ENCODE results near the gene AMTN. TPM values are rescaled to one million over a fixed set of nuclear protein-coding genes. Genes with fewer than 3 reads are reported as not detected.

The AMTN gene
- total and polyA plus RNA-seq, 4 donors = not detected

DNA sequence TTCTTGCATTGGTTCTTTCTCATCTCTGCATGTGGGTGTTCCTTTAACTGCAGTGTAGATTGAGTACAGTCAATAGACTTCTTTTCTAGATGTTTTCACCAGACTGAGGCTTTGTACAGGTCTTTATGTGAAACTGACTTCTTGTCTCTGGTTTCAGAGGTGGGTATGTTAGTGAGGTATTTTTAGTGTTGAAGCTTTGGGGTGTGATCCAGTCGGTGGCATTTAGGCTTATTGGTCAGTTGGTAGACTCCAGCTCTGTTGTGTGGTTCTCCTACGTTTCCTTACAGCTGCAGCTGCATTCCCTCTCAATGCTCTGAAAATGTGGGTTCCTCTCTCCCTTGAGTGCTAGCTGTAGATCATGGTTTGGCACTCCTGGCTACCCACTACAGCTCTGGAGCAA lies 52.4 kb downstream of the AMTN start:
- peaks cover 0 to 11% (median 2%) of the 10 kb centered on the region in 4 donors for H3K9me3 ChIP-seq (ENCODE audit: control insufficient read depth in 4 of 4, low read length in 3 of 4)
- TF ChIP-seq, protein P1, sequence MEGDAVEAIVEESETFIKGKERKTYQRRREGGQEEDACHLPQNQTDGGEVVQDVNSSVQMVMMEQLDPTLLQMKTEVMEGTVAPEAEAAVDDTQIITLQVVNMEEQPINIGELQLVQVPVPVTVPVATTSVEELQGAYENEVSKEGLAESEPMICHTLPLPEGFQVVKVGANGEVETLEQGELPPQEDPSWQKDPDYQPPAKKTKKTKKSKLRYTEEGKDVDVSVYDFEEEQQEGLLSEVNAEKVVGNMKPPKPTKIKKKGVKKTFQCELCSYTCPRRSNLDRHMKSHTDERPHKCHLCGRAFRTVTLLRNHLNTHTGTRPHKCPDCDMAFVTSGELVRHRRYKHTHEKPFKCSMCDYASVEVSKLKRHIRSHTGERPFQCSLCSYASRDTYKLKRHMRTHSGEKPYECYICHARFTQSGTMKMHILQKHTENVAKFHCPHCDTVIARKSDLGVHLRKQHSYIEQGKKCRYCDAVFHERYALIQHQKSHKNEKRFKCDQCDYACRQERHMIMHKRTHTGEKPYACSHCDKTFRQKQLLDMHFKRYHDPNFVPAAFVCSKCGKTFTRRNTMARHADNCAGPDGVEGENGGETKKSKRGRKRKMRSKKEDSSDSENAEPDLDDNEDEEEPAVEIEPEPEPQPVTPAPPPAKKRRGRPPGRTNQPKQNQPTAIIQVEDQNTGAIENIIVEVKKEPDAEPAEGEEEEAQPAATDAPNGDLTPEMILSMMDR (IDR thresholded peaks at IDR 0.05; ENCODE audit: low read depth, low read length, missing input control) = no peak
- TF ChIP-seq FOXA1 (IDR thresholded peaks at IDR 0.05) = no peak
- TF ChIP-seq NR2F2 (IDR thresholded peaks at IDR 0.05) = no peak
- no peak for TF ChIP-seq RAD21 (IDR thresholded peaks at IDR 0.05)
- no peak for TF ChIP-seq FOXA2 (IDR thresholded peaks at IDR 0.05)
- TF ChIP-seq RXRA (IDR thresholded peaks at IDR 0.05) = no peak
- no peak for TF ChIP-seq GABPA (IDR thresholded peaks at IDR 0.05 in 1 of 2, conservative IDR thresholded peaks at IDR 0.05 in 1 of 2)
- TF ChIP-seq, protein P2, sequence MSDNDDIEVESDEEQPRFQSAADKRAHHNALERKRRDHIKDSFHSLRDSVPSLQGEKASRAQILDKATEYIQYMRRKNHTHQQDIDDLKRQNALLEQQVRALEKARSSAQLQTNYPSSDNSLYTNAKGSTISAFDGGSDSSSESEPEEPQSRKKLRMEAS (IDR thresholded peaks at IDR 0.05) = no peak
- TF ChIP-seq, protein P3, sequence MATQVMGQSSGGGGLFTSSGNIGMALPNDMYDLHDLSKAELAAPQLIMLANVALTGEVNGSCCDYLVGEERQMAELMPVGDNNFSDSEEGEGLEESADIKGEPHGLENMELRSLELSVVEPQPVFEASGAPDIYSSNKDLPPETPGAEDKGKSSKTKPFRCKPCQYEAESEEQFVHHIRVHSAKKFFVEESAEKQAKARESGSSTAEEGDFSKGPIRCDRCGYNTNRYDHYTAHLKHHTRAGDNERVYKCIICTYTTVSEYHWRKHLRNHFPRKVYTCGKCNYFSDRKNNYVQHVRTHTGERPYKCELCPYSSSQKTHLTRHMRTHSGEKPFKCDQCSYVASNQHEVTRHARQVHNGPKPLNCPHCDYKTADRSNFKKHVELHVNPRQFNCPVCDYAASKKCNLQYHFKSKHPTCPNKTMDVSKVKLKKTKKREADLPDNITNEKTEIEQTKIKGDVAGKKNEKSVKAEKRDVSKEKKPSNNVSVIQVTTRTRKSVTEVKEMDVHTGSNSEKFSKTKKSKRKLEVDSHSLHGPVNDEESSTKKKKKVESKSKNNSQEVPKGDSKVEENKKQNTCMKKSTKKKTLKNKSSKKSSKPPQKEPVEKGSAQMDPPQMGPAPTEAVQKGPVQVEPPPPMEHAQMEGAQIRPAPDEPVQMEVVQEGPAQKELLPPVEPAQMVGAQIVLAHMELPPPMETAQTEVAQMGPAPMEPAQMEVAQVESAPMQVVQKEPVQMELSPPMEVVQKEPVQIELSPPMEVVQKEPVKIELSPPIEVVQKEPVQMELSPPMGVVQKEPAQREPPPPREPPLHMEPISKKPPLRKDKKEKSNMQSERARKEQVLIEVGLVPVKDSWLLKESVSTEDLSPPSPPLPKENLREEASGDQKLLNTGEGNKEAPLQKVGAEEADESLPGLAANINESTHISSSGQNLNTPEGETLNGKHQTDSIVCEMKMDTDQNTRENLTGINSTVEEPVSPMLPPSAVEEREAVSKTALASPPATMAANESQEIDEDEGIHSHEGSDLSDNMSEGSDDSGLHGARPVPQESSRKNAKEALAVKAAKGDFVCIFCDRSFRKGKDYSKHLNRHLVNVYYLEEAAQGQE (IDR thresholded peaks at IDR 0.05) = no peak
- no peak for TF ChIP-seq YY1 (IDR thresholded peaks at IDR 0.05)
- no peak for TF ChIP-seq HNF4G (IDR thresholded peaks at IDR 0.05)
- no peaks in the 10 kb centered on the region for H3K36me3 ChIP-seq (ENCODE audit: control insufficient read depth in 4 of 4, insufficient read depth in 3 of 4, low read depth in 1 of 4, low read length in 3 of 4)
- H3K4me1 ChIP-seq (ENCODE audit: control insufficient read depth in 4 of 4, insufficient read depth in 4 of 4, low read length in 3 of 4) = no peaks in the 10 kb centered on the region
- no peak overlapping the region for H3K27ac ChIP-seq (ENCODE audit: low read depth in 1 of 2, low read length in 2 of 2)
- H3K27me3 ChIP-seq (ENCODE audit: control insufficient read depth in 4 of 4, insufficient read depth in 4 of 4, low read length in 3 of 4) = no peaks in the 10 kb centered on the region
- H3K4me3 ChIP-seq (ENCODE audit: low read depth in 1 of 3, low read length in 3 of 3) = no peak overlapping the region
- H3K9ac ChIP-seq (ENCODE audit: low read depth in 1 of 2, low read length in 2 of 2) = no peak overlapping the region
- no peak for DNase-seq (ENCODE audit: low spot score)
- WGBS = 85% methylated on average over 2 of the region's 2 CpGs

DNA sequence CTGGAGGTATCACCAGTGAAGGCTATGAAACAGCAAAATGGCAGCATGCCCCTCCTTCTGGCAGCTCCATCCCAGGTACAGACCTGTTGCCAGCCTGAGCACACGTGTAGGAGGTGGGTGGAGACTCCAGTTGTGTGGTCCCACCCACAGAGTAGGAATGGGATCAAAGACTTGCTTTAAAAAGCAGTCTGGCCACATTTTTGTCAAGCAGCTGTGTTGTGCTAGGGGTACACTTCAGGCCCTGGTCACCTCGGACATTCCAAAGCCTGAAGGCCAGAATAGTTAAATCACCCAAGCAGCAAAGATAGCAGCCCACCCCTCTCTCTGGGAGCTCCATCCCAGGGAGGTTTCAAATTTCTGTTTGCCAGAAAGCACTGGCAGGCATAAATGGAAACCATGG lies 53.4 kb downstream of the AMTN start:
- H3K4me1 ChIP-seq (ENCODE audit: control insufficient read depth in 4 of 4, insufficient read depth in 4 of 4, low read length in 3 of 4) = no peaks in the 10 kb centered on the region
- H3K27me3 ChIP-seq (ENCODE audit: control insufficient read depth in 4 of 4, insufficient read depth in 4 of 4, low read length in 3 of 4) = no peaks in the 10 kb centered on the region
- no peak for DNase-seq (ENCODE audit: low spot score)
- H3K36me3 ChIP-seq (ENCODE audit: control insufficient read depth in 4 of 4, insufficient read depth in 3 of 4, low read depth in 1 of 4, low read length in 3 of 4) = no peaks in the 10 kb centered on the region
- no peak overlapping the region for H3K27ac ChIP-seq (ENCODE audit: low read depth in 1 of 2, low read length in 2 of 2)
- H3K9me3 ChIP-seq (ENCODE audit: control insufficient read depth in 4 of 4, low read length in 3 of 4) = peaks cover 0 to 13% (median 2%) of the 10 kb centered on the region in 4 donors
- no peak overlapping the region for H3K9ac ChIP-seq (ENCODE audit: low read depth in 1 of 2, low read length in 2 of 2)
- no peak overlapping the region for H3K4me3 ChIP-seq (ENCODE audit: low read depth in 1 of 3, low read length in 3 of 3)
- 39% methylated on average over 2 of the region's 2 CpGs for WGBS
- TF ChIP-seq YY1 (IDR thresholded peaks at IDR 0.05) (no peak), HNF4A (conservative IDR thresholded peaks at IDR 0.05) (no peak), GABPA (IDR thresholded peaks at IDR 0.05 in 1 of 2, conservative IDR thresholded peaks at IDR 0.05 in 1 of 2) (no peak), NR2F2 (IDR thresholded peaks at IDR 0.05) (no peak), HNF4G (IDR thresholded peaks at IDR 0.05) (no peak), RXRA (IDR thresholded peaks at IDR 0.05) (no peak), EGR1 (IDR thresholded peaks at IDR 0.05; ENCODE audit: low read depth in 2 of 2) (no peak), JUND (IDR thresholded peaks at IDR 0.05) (no peak), SP1 (IDR thresholded peaks at IDR 0.05) (no peak), FOXA1 (IDR thresholded peaks at IDR 0.05) (no peak), TAF1 (conservative IDR thresholded peaks at IDR 0.05) (no peak), FOXA2 (IDR thresholded peaks at IDR 0.05) (no peak)
- TF ChIP-seq, protein P4, sequence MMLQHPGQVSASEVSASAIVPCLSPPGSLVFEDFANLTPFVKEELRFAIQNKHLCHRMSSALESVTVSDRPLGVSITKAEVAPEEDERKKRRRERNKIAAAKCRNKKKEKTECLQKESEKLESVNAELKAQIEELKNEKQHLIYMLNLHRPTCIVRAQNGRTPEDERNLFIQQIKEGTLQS (IDR thresholded peaks at IDR 0.05) = no peak
- TF ChIP-seq, protein P2 (IDR thresholded peaks at IDR 0.05) = no peak
- TF ChIP-seq, protein P3 (IDR thresholded peaks at IDR 0.05) = no peak
- TF ChIP-seq, protein P5, sequence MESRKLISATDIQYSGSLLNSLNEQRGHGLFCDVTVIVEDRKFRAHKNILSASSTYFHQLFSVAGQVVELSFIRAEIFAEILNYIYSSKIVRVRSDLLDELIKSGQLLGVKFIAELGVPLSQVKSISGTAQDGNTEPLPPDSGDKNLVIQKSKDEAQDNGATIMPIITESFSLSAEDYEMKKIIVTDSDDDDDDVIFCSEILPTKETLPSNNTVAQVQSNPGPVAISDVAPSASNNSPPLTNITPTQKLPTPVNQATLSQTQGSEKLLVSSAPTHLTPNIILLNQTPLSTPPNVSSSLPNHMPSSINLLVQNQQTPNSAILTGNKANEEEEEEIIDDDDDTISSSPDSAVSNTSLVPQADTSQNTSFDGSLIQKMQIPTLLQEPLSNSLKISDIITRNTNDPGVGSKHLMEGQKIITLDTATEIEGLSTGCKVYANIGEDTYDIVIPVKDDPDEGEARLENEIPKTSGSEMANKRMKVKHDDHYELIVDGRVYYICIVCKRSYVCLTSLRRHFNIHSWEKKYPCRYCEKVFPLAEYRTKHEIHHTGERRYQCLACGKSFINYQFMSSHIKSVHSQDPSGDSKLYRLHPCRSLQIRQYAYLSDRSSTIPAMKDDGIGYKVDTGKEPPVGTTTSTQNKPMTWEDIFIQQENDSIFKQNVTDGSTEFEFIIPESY (IDR thresholded peaks at IDR 0.05) = no peak
